CD4-positive, alpha-beta T cell treated with Interleukin-6 for 4 hours (primary cell): ENCODE data around the gene HIPK2.

Experiments
- DNase-seq: peaks from one replicate; pipeline ENCODE4 v3.0.0-alpha.2; 2020; ENCODE audit warnings: mixed read lengths

The HIPK2 gene

GRCh38 chr7:139711991-139712743 is 65.6 kb downstream of the HIPK2 start:
- no peak for DNase-seq

- no peak for DNase-seq
These were observed 67.8 kb downstream of the HIPK2 start for GRCh38 chr7:139710036-139710435.

GRCh38 chr7:139709485-139709884 is 68.3 kb downstream of the HIPK2 start:
- no peak for DNase-seq

GRCh38 chr7:139708541-139708940 is 69.3 kb downstream of the HIPK2 start:
- DNase-seq, result no peak

GRCh38 chr7:139706837-139707236 is 71.0 kb downstream of the HIPK2 start:
- DNase-seq, result no peak

GRCh38 chr7:139704308-139704879 is 73.4 kb downstream of the HIPK2 start:
- no peak for DNase-seq

GRCh38 chr7:139703487-139704307 is 74.1 kb downstream of the HIPK2 start:
- DNase-seq, result no peak

GRCh38 chr7:139702811-139703486 is 74.8 kb downstream of the HIPK2 start:
- DNase-seq, result no peak

- no peak for DNase-seq
These were observed 75.5 kb downstream of the HIPK2 start for GRCh38 chr7:139702313-139702731.

GRCh38 chr7:139701908-139702307 is 75.9 kb downstream of the HIPK2 start:
- DNase-seq, result no peak

GRCh38 chr7:139700505-139701235 is 77.1 kb downstream of the HIPK2 start:
- DNase-seq, result no peak

GRCh38 chr7:139699640-139700504 is 77.9 kb downstream of the HIPK2 start:
- no peak for DNase-seq

GRCh38 chr7:139698844-139699243 is 79.0 kb downstream of the HIPK2 start:
- no peak for DNase-seq

GRCh38 chr7:139698278-139698677 is 79.5 kb downstream of the HIPK2 start:
- DNase-seq, result no peak

GRCh38 chr7:139697056-139697455 is 80.7 kb downstream of the HIPK2 start:
- no peak for DNase-seq

GRCh38 chr7:139696552-139696951 is 81.2 kb downstream of the HIPK2 start:
- peak; percentile 11 for DNase-seq

- DNase-seq, result no peak
These were observed 82.2 kb downstream of the HIPK2 start for GRCh38 chr7:139695588-139695987.

GRCh38 chr7:139695051-139695450 is 82.7 kb downstream of the HIPK2 start:
- DNase-seq, result no peak

- DNase-seq, result no peak
These were observed 83.5 kb downstream of the HIPK2 start for GRCh38 chr7:139694389-139694676.

- no peak for DNase-seq
These were observed 84.0 kb downstream of the HIPK2 start for GRCh38 chr7:139693651-139694388.

- no peak for DNase-seq
These were observed 85.1 kb downstream of the HIPK2 start for GRCh38 chr7:139692723-139693122.
